HEK293 (cell line): ENCODE measurements around the gene FOXG1.

ENCODE experiments used
- CTCF ChIA-PET: fragments of 350-600 bp; formaldehyde crosslinking; extraction: SDS; loops from one replicate; lab custom pipeline; 2021; ENCODE audit warnings: antibody characterized with exemption; lab: Yijun Ruan, JAX
- POLR2A ChIA-PET: fragments of 300-600 bp; formaldehyde crosslinking; extraction: SDS; loops from one replicate; lab custom pipeline; 2020; ENCODE audit warnings: antibody characterized with exemption, inconsistent platforms; lab: Yijun Ruan, JAX
- H3K27ac ChIP-seq: fragments of 200-500 bp; sonication (Bioruptor generic); 2 replicates; pipeline ENCODE4 v1.5.1; 2014; ENCODE audit warnings: low read depth, low read length, control low read depth, inconsistent platforms; ENCODE audit errors: extremely low read depth
- H3K36me3 ChIP-seq, 2 experiments: fragments of 200-500 bp in 1 of 2; sonication (Bioruptor generic) in 1 of 2; 1 replicate in 1 of 2; 2 replicates in 1 of 2; pipeline ENCODE4 v1.5.1; 2014 to 2017; ENCODE audit warnings: inconsistent platforms in 2 of 2, low read length in 2 of 2; ENCODE audit not compliant: control insufficient read depth in 2 of 2, insufficient read depth in 1 of 2
- H3K4me1 ChIP-seq: fragments of 200-500 bp; sonication (Bioruptor generic); 2 replicates; pipeline ENCODE4 v1.5.1; 2014; ENCODE audit warnings: mild to moderate bottlenecking, low read length, inconsistent platforms; ENCODE audit not compliant: control insufficient read depth, insufficient read depth
- H3K4me3 ChIP-seq: 2 replicates; pipeline ENCODE4 v1.5.1; 2011; ENCODE audit warnings: low read depth, mild to moderate bottlenecking, control low read depth, low read length, moderate library complexity
- H3K9me3 ChIP-seq: fragments of 200-500 bp; sonication (Bioruptor generic); 2 replicates; pipeline ENCODE4 v1.5.1; 2014; ENCODE audit warnings: low read depth, low read length, inconsistent platforms; ENCODE audit not compliant: control insufficient read depth, insufficient read depth
- ATF2 ChIP-seq: fragments of 450-650 bp; formaldehyde crosslinking; IDR thresholded peaks from 2 replicates; pipeline ENCODE4 v1.5.1; 2016; ENCODE audit warnings: missing biosample characterization, missing genetic modification characterization, low read depth
- FEZF1 ChIP-seq: fragments of 450-650 bp; formaldehyde crosslinking; IDR thresholded peaks from 2 replicates; pipeline ENCODE4 v1.5.1; 2016; ENCODE audit warnings: missing biosample characterization, missing genetic modification characterization
- GFI1B ChIP-seq: fragments of 450-650 bp; formaldehyde crosslinking; IDR thresholded peaks from 2 replicates; pipeline ENCODE4 v1.5.1; 2016; ENCODE audit warnings: missing biosample characterization, missing genetic modification characterization
- SALL2 ChIP-seq: fragments of 450-650 bp; formaldehyde crosslinking; IDR thresholded peaks from 2 replicates; pipeline ENCODE4 v1.5.0; 2017; ENCODE audit warnings: missing biosample characterization, mild to moderate bottlenecking, missing genetic modification characterization, borderline replicate concordance
- SETDB1 ChIP-seq: IDR thresholded peaks from one replicate; pipeline ENCODE4 v1.6.1; 2017; ENCODE audit warnings: mild to moderate bottlenecking, low read length, moderate library complexity, mixed read lengths; ENCODE audit not compliant: insufficient read length
- SP2 ChIP-seq: fragments of 450-650 bp; formaldehyde crosslinking; IDR thresholded peaks from 2 replicates; pipeline ENCODE4 v1.5.1; 2016; ENCODE audit warnings: missing biosample characterization, missing genetic modification characterization
- SP3 ChIP-seq: fragments of 450-650 bp; formaldehyde crosslinking; IDR thresholded peaks from 2 replicates; pipeline ENCODE4 v1.5.1; 2016; ENCODE audit warnings: missing biosample characterization, missing genetic modification characterization
- ZBTB17 ChIP-seq: fragments of 450-650 bp; formaldehyde crosslinking; IDR thresholded peaks from 2 replicates; pipeline ENCODE4 v1.5.1; 2016; ENCODE audit warnings: missing biosample characterization, missing genetic modification characterization
- ZBTB48 ChIP-seq: fragments of 450-650 bp; formaldehyde crosslinking; IDR thresholded peaks from 2 replicates; pipeline ENCODE4 v1.5.1; 2016; ENCODE audit warnings: missing biosample characterization, missing genetic modification characterization
- ZBTB8A ChIP-seq: fragments of 450-650 bp; formaldehyde crosslinking; IDR thresholded peaks from 2 replicates; pipeline ENCODE4 v1.5.1; 2016; ENCODE audit warnings: missing biosample characterization, missing genetic modification characterization
- ZEB2 ChIP-seq: fragments of 450-650 bp; formaldehyde crosslinking; IDR thresholded peaks from 2 replicates; pipeline ENCODE4 v1.5.1; 2016; ENCODE audit warnings: missing biosample characterization, missing genetic modification characterization
- ZNF10 ChIP-seq: fragments of 450-650 bp; formaldehyde crosslinking; IDR thresholded peaks from 2 replicates; pipeline ENCODE4 v1.5.1; 2017; ENCODE audit warnings: missing biosample characterization, missing genetic modification characterization
- ZNF155 ChIP-seq: fragments of 450-650 bp; formaldehyde crosslinking; IDR thresholded peaks from 2 replicates; pipeline ENCODE4 v1.5.1; 2016; ENCODE audit warnings: missing biosample characterization, missing genetic modification characterization
- ZNF174 ChIP-seq: fragments of 450-650 bp; formaldehyde crosslinking; IDR thresholded peaks from 2 replicates; pipeline ENCODE4 v1.5.0; 2017; ENCODE audit warnings: missing biosample characterization, mild to moderate bottlenecking, missing genetic modification characterization
- ZNF221 ChIP-seq: fragments of 450-650 bp; formaldehyde crosslinking; IDR thresholded peaks from 2 replicates; pipeline ENCODE4 v1.5.1; 2017; ENCODE audit warnings: missing biosample characterization, missing genetic modification characterization, borderline replicate concordance
- ZNF274 ChIP-seq, 2 experiments: fragments of 200-500 bp in 1 of 2; fragments of 450-650 bp in 1 of 2; sonication (Bioruptor generic) in 1 of 2; formaldehyde crosslinking in 1 of 2; IDR thresholded peaks; 2 replicates each; pipeline versions ENCODE4 v1.5.1 to v1.6.1; 2014 to 2016; ENCODE audit warnings: borderline replicate concordance in 1 of 2, inconsistent platforms in 1 of 2, low read length in 1 of 2, missing biosample characterization in 1 of 2, missing genetic modification characterization in 1 of 2
- ZNF341 ChIP-seq: fragments of 450-650 bp; formaldehyde crosslinking; IDR thresholded peaks from 2 replicates; pipeline ENCODE4; 2016; ENCODE audit warnings: low read depth, missing biosample characterization, missing genetic modification characterization
- ZNF366 ChIP-seq: fragments of 450-650 bp; formaldehyde crosslinking; conservative IDR thresholded peaks from 2 replicates; pipeline ENCODE4 v1.5.1; 2016; ENCODE audit warnings: missing biosample characterization, missing genetic modification characterization
- ZNF398 ChIP-seq: fragments of 450-650 bp; formaldehyde crosslinking; IDR thresholded peaks from 2 replicates; pipeline ENCODE4 v1.5.1; 2017; ENCODE audit warnings: missing biosample characterization, missing genetic modification characterization
- ZNF423 ChIP-seq: fragments of 450-650 bp; formaldehyde crosslinking; IDR thresholded peaks from 2 replicates; pipeline ENCODE4 v1.5.1; 2016; ENCODE audit warnings: missing biosample characterization, missing genetic modification characterization
- ZNF433 ChIP-seq: fragments of 450-650 bp; formaldehyde crosslinking; IDR thresholded peaks from 2 replicates; pipeline ENCODE4 v1.5.1; 2016; ENCODE audit warnings: missing biosample characterization, missing genetic modification characterization, low read depth
- ZNF530 ChIP-seq: fragments of 450-650 bp; formaldehyde crosslinking; IDR thresholded peaks from 2 replicates; pipeline ENCODE4 v1.5.1; 2016; ENCODE audit warnings: low read depth, missing biosample characterization, missing genetic modification characterization
- ZNF600 ChIP-seq: fragments of 450-650 bp; formaldehyde crosslinking; IDR thresholded peaks from 2 replicates; pipeline ENCODE4 v1.5.1; 2016; ENCODE audit warnings: missing biosample characterization, missing genetic modification characterization
- ZNF777 ChIP-seq: fragments of 450-650 bp; formaldehyde crosslinking; IDR thresholded peaks from 2 replicates; pipeline ENCODE4 v1.5.1; 2017; ENCODE audit warnings: missing biosample characterization, missing genetic modification characterization, borderline replicate concordance
- ZSCAN4 ChIP-seq: fragments of 450-650 bp; formaldehyde crosslinking; IDR thresholded peaks from 2 replicates; pipeline ENCODE4 v1.5.1; 2017; ENCODE audit warnings: missing biosample characterization, missing genetic modification characterization
- TF ChIP-seq, protein P1 (sequence below): fragments of 450-650 bp; formaldehyde crosslinking; IDR thresholded peaks from 2 replicates; pipeline ENCODE4 v1.5.1; 2016; ENCODE audit warnings: missing biosample characterization, missing genetic modification characterization
- TF ChIP-seq, protein P2 (sequence below): fragments of 450-650 bp; formaldehyde crosslinking; IDR thresholded peaks from 2 replicates; pipeline ENCODE4 v1.5.1; 2016; ENCODE audit warnings: missing biosample characterization, missing genetic modification characterization
- TF ChIP-seq, protein P3 (sequence below): fragments of 450-650 bp; formaldehyde crosslinking; IDR thresholded peaks from 2 replicates; pipeline ENCODE4 v1.5.1; 2017; ENCODE audit warnings: missing biosample characterization, mild to moderate bottlenecking, missing genetic modification characterization, moderate library complexity

Gene FOXG1

DNA sequence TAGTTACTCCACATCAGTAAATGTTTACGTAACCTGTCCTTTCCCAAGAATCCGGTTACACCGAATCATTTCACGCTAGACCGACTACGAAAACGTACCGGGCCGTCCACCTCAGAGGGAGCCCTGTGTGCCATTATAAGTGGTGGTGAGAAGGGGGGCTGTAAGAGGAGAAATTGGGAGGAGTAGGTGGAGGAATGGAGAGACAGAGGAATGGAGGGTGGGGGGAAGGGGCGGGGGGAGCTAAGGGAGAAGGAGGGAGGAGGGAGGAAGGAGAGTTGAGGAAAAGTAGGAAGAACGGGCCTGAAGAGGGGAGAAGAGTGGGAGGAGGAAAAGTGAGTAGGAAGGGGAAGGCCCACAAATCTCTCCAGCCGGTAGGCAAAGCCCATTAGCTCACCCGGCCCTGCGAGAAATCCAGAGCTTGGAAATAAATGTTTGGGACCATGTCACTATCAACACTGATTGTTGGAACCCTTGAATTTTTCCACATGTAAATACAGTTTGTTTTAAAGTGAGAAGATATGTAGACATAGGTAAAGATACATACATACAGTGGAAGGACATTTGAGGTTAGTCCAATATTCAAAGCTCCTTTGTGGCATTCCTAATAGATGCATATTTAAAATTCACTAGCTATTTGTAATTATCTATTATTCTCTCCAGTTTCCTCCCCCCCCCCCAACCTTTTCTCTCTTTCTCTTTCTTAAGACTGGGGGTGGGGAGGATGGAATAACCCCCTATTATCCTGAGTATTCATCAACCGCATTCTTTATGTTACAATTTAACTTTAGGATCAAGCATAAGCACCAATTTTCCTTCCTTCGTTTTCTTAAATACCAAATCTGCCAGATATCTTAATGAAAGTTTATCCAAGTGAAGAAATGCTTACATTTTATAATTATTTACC lies 2.1 kb upstream of the FOXG1 start:
- ChIA-PET CTCF (interaction anchor here (0.7 to 4.2 kb wide), 6 partner anchors 8 to 1693 kb away, joined by 3 to 22 read pairs (median 6); no protein-coding TSS in a partner anchor), POLR2A (interaction anchor here (1.1 kb wide), 2 partner anchors 10 to 14 kb away, joined by 3 read pairs; no protein-coding TSS in a partner anchor)
- TF ChIP-seq, protein P1, sequence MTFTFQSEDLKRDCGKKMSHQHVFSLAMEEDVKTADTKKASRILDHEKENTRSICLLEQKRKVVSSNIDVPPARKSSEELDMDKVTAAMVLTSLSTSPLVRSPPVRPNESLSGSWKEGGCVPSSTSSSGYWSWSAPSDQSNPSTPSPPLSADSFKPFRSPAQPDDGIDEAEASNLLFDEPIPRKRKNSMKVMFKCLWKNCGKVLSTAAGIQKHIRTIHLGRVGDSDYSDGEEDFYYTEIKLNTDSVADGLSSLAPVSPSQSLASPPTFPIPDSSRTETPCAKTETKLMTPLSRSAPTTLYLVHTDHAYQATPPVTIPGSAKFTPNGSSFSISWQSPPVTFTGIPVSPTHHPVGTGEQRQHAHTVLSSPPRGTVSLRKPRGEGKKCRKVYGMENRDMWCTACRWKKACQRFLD (tag by site-specific recombination), result no peak
- TF ChIP-seq SP3 (peak; percentile 44; the same call in 1 of the 2 replicates), ZEB2 (tag by site-specific recombination) (peak; percentile 74; the same call in 1 of the 2 replicates), GFI1B (tag by site-specific recombination) (no peak), ATF2 (tag by site-specific recombination) (peak; percentile 58; the same call in 1 of the 2 replicates), ZSCAN4 (no peak), ZNF221 (tag by site-specific recombination) (no peak), ZBTB8A (tag by site-specific recombination) (peak; percentile 43; the same call in 1 of the 2 replicates), ZNF530 (no peak), SETDB1 (no peak), ZNF433 (tag by site-specific recombination) (no peak), ZNF341 (tag by site-specific recombination) (peak; percentile 30; the same call in 1 of the 2 replicates), ZNF777 (tag by site-specific recombination) (no peak), ZNF366 (tag by site-specific recombination) (peak; percentile 76), SALL2 (tag by site-specific recombination) (no peak), ZNF398 (tag by site-specific recombination) (peak; percentile 87), ZBTB17 (no peak), ZNF10 (no peak; the same call in 1 of the 2 replicates), ZNF174 (tag by site-specific recombination) (no peak), FEZF1 (tag by site-specific recombination) (peak; percentile 23; the same call in 1 of the 2 replicates), SP2 (tag by site-specific recombination) (peak; percentile 73), ZNF423 (tag by site-specific recombination) (no peak), ZNF600 (tag by site-specific recombination) (peak; percentile 82), ZBTB48 (tag by site-specific recombination) (peak; percentile 24; the same call in 1 of the 2 replicates), ZNF155 (tag by site-specific recombination) (no peak), ZNF274 (IDR thresholded peaks at IDR 0.05; ENCODE audit: low read length) (no peak), ZNF274 (tag by site-specific recombination; IDR thresholded peaks at IDR 0.05; ENCODE audit: borderline replicate concordance) (no peak)
- TF ChIP-seq, protein P2, sequence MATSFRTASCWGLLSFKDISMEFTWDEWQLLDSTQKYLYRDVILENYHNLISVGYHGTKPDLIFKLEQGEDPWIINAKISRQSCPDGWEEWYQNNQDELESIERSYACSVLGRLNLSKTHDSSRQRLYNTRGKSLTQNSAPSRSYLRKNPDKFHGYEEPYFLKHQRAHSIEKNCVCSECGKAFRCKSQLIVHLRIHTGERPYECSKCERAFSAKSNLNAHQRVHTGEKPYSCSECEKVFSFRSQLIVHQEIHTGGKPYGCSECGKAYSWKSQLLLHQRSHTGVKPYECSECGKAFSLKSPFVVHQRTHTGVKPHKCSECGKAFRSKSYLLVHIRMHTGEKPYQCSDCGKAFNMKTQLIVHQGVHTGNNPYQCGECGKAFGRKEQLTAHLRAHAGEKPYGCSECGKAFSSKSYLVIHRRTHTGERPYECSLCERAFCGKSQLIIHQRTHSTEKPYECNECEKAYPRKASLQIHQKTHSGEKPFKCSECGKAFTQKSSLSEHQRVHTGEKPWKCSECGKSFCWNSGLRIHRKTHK (tag by site-specific recombination), result no peak
- TF ChIP-seq, protein P3, sequence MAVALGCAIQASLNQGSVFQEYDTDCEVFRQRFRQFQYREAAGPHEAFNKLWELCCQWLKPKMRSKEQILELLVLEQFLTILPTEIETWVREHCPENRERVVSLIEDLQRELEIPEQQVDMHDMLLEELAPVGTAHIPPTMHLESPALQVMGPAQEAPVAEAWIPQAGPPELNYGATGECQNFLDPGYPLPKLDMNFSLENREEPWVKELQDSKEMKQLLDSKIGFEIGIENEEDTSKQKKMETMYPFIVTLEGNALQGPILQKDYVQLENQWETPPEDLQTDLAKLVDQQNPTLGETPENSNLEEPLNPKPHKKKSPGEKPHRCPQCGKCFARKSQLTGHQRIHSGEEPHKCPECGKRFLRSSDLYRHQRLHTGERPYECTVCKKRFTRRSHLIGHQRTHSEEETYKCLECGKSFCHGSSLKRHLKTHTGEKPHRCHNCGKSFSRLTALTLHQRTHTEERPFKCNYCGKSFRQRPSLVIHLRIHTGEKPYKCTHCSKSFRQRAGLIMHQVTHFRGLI (tag by site-specific recombination), result no peak

More for the DNA sequence above, 2.1 kb upstream of the FOXG1 start:
- peak overlapping the region; percentile 61 for H3K4me3 ChIP-seq
- peaks cover 3% of the 10 kb centered on the region for H3K4me1 ChIP-seq
- H3K9me3 ChIP-seq, result no peaks in the 10 kb centered on the region
- H3K36me3 ChIP-seq, result peaks cover 0 to 11% of the 10 kb centered on the region in 2 experiments; a peak in 1 of 3 replicates
- peak overlapping the region; percentile 99 for H3K27ac ChIP-seq
